ENCODE measurements around the gene TNS4. TPM values are rescaled to one million over a fixed set of nuclear protein-coding genes. Genes with fewer than 3 reads are reported as not detected.

The TNS4 gene
- total and polyA plus RNA-seq, 2 experiments from 2014 or later, result 0.20 TPM; not detected in 1

DNA sequence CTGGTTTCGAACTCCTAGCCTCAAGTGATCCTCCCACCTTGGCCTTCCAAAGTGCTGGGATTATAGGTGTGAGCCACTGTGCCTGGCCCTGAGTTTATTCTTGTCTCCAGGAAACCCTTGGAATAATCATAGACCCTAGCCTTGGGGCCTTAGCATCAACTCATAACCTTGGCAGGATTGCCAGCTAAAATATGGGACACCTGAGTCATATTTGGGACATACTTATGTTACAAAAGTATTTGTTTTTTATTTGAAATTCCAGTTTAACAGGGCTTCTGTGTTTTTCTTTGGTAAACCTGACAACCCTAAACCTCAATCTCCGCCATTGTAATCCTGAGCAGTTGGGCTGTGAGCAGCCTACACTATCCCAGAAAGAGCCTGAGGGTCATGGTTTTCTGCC lies 28.6 kb upstream of the TNS4 start:
- peak; percentile 37 for DNase-seq
- Histone ChIP-seq H4K20me1 (ENCODE audit: insufficient read depth) (no peaks in the 10 kb centered on the region), H2AFZ (no peak overlapping the region), H3K4me3 (no peak overlapping the region), H3K9me2 (ENCODE audit: insufficient read depth) (no peaks in the 10 kb centered on the region), H3K27me3 (replicated peaks; ENCODE audit: insufficient read depth) (no peaks in the 10 kb centered on the region), H3F3A (ENCODE audit: insufficient read depth) (peaks cover 40% of the 10 kb centered on the region; the same call in 1 of the 2 replicates), H3K9ac (no peak overlapping the region), H3K4me1 (ENCODE audit: insufficient read depth) (peaks cover 40% of the 10 kb centered on the region), H3K9me3 (ENCODE audit: low read depth) (no peaks in the 10 kb centered on the region), H3K27ac (no peak overlapping the region), H3K4me2 (ENCODE audit: unreplicated experiment) (no peak overlapping the region), H3K36me3 (ENCODE audit: low read depth) (no peaks in the 10 kb centered on the region), H3K79me2 (ENCODE audit: insufficient read depth) (no peaks in the 10 kb centered on the region)
- in situ Hi-C loops (cut with MboI), result loop anchor here (10.0 kb wide), 1 partner anchor 165 kb away; the partner anchor contains the start of gene GJD3
- 95 to 100% methylated on average over 2 of the region's 2 CpGs for WGBS, 2 experiments (ENCODE audit: low coverage in 1 of 2, low lambda C conversion rate in 2 of 2, missing lambda C conversion rate in 2 of 2)
- TF ChIP-seq EZH2 (IDR thresholded peaks at IDR 0.05; ENCODE audit: insufficient read depth, poor library complexity, severe bottlenecking) (no peak), EZH2phosphoT487 (IDR thresholded peaks at IDR 0.05; ENCODE audit: insufficient read depth, low read depth) (no peak)

GRCh38 chr17:40528692-40529417 lies 27.4 kb upstream of the TNS4 start:
- Histone ChIP-seq H3K79me2 (ENCODE audit: insufficient read depth) (no peaks in the 10 kb centered on the region), H3K9me3 (ENCODE audit: low read depth) (no peaks in the 10 kb centered on the region), H3K27ac (no peak overlapping the region), H4K20me1 (ENCODE audit: insufficient read depth) (no peaks in the 10 kb centered on the region), H3K36me3 (ENCODE audit: low read depth) (no peaks in the 10 kb centered on the region), H3F3A (ENCODE audit: insufficient read depth) (peaks cover 39% of the 10 kb centered on the region; the same call in 1 of the 2 replicates), H2AFZ (no peak overlapping the region), H3K4me1 (ENCODE audit: insufficient read depth) (peaks cover 33% of the 10 kb centered on the region), H3K4me3 (no peak overlapping the region), H3K27me3 (replicated peaks; ENCODE audit: insufficient read depth) (no peaks in the 10 kb centered on the region), H3K9me2 (ENCODE audit: insufficient read depth) (no peaks in the 10 kb centered on the region), H3K4me2 (ENCODE audit: unreplicated experiment) (no peak overlapping the region), H3K9ac (no peak overlapping the region)
- no peak for DNase-seq
- no peak for TF ChIP-seq EZH2 (IDR thresholded peaks at IDR 0.05; ENCODE audit: insufficient read depth, poor library complexity, severe bottlenecking)
- no peak for TF ChIP-seq EZH2phosphoT487 (IDR thresholded peaks at IDR 0.05; ENCODE audit: insufficient read depth, low read depth)
- in situ Hi-C loops (cut with MboI), result no loop called here
- 92 to 93% methylated on average over 10 of the region's 10 CpGs for WGBS, 2 experiments (ENCODE audit: low coverage in 1 of 2, low lambda C conversion rate in 2 of 2, missing lambda C conversion rate in 2 of 2)

DNA sequence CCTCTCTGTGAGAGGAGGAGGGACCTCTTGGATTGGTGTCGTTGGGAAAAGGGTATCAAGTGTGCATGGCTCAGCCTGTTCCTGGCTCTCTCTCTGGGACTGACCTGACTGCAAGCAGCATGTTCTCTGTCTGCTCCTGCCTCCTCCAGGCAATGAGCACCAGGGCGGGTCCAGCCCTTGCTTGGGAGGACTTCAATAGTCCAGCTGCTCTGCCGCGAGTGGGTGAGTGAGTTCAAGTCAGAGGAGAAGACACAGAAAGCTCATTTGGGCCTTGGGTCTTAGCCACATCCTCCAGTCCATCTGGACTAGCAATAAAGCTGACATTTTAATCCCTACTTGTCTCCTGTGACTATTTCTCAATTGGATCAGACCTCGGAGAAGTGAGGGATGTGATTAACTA lies 25.2 kb upstream of the TNS4 start:
- Histone ChIP-seq H3K79me2 (ENCODE audit: insufficient read depth) (no peaks in the 10 kb centered on the region), H3F3A (ENCODE audit: insufficient read depth) (peaks cover 31% of the 10 kb centered on the region; the same call in 1 of the 2 replicates), H3K4me2 (ENCODE audit: unreplicated experiment) (no peak overlapping the region), H3K27me3 (replicated peaks; ENCODE audit: insufficient read depth) (no peaks in the 10 kb centered on the region), H3K9me2 (ENCODE audit: insufficient read depth) (no peaks in the 10 kb centered on the region), H3K36me3 (ENCODE audit: low read depth) (no peaks in the 10 kb centered on the region), H4K20me1 (ENCODE audit: insufficient read depth) (no peaks in the 10 kb centered on the region), H2AFZ (peak overlapping the region; percentile 61), H3K9ac (0 out of 2 replicates have a peak overlapping the region, but pooled peaks have one; percentile 8), H3K27ac (peak overlapping the region; percentile 27), H3K4me3 (no peak overlapping the region), H3K4me1 (ENCODE audit: insufficient read depth) (peaks cover 19% of the 10 kb centered on the region), H3K9me3 (ENCODE audit: low read depth) (no peaks in the 10 kb centered on the region)
- in situ Hi-C loops (cut with MboI), result no loop called here
- DNase-seq, result peak; percentile 64
- TF ChIP-seq EZH2 (IDR thresholded peaks at IDR 0.05; ENCODE audit: insufficient read depth, poor library complexity, severe bottlenecking) (no peak), EZH2phosphoT487 (IDR thresholded peaks at IDR 0.05; ENCODE audit: insufficient read depth, low read depth) (no peak)
- 14 to 17% methylated on average over 5 of the region's 5 CpGs for WGBS, 2 experiments (ENCODE audit: low coverage in 1 of 2, low lambda C conversion rate in 2 of 2, missing lambda C conversion rate in 2 of 2)

DNA sequence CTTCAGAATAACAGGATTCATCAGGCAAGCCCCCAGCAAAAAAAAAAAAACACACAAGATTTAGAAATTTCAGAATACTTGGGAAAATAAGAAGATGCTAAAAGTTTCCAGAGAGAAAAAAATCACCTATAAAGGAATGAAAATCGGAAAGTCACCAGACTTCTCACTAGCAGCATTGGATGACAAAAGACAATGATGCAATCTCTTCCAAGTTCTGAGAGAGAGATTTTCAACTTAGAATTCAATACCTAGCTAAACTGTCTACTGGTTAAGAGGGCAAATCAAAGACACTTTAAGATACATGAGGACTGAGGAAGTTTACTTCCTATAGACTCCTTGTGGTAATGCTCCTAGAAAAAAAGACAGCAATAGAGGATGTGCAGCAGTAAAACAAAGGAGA lies 23.9 kb upstream of the TNS4 start:
- no peak overlapping the region for H3K27ac ChIP-seq
- H3K27me3 ChIP-seq (replicated peaks; ENCODE audit: insufficient read depth), result no peaks in the 10 kb centered on the region
- H3K4me1 ChIP-seq (ENCODE audit: insufficient read depth), result peaks cover 29% of the 10 kb centered on the region
- no peaks in the 10 kb centered on the region for H4K20me1 ChIP-seq (ENCODE audit: insufficient read depth)
- no peaks in the 10 kb centered on the region for H3K9me2 ChIP-seq (ENCODE audit: insufficient read depth)
- DNase-seq, result peak; percentile 48
- peaks cover 30% of the 10 kb centered on the region; the same call in 1 of the 2 replicates for H3F3A ChIP-seq (ENCODE audit: insufficient read depth)
- 100% methylated on average over 1 of the region's 1 CpG for WGBS, 2 experiments (ENCODE audit: low coverage in 1 of 2, low lambda C conversion rate in 2 of 2, missing lambda C conversion rate in 2 of 2)
- no peak overlapping the region for H3K4me3 ChIP-seq
- no peaks in the 10 kb centered on the region for H3K36me3 ChIP-seq (ENCODE audit: low read depth)
- no peak for TF ChIP-seq EZH2phosphoT487 (IDR thresholded peaks at IDR 0.05; ENCODE audit: insufficient read depth, low read depth)
- no peak for TF ChIP-seq EZH2 (IDR thresholded peaks at IDR 0.05; ENCODE audit: insufficient read depth, poor library complexity, severe bottlenecking)
- no peak overlapping the region for H2AFZ ChIP-seq
- H3K9me3 ChIP-seq (ENCODE audit: low read depth), result no peaks in the 10 kb centered on the region
- H3K4me2 ChIP-seq (ENCODE audit: unreplicated experiment), result no peak overlapping the region
- no peaks in the 10 kb centered on the region for H3K79me2 ChIP-seq (ENCODE audit: insufficient read depth)
- in situ Hi-C loops (cut with MboI), result no loop called here
- H3K9ac ChIP-seq, result no peak overlapping the region

All from GM23248 (cell line).